Gastrocnemius medialis (tissue), 4 donors: Measurements from ENCODE around the gene SESTD1.

Source experiments
- POLR2A ChIP-seq, 2 donors: fragments of 450-650 bp; IDR thresholded peaks; one replicate each; pipeline ENCODE4 v1.6.1; 2017; ENCODE audit warnings: antibody characterized with exemption in 2 of 2, mild to moderate bottlenecking in 2 of 2, moderate library complexity in 2 of 2
- TF ChIP-seq, protein P1 (sequence below), 5 experiments: fragments of 450-650 bp in 3 of 5; fragments of 200-600 bp in 2 of 5; sonication (generic) in 2 of 5; IDR thresholded peaks in 4 of 5; conservative IDR thresholded peaks in 1 of 5; 1 replicate in 4 of 5; 2 replicates in 1 of 5; pipeline ENCODE4 v1.5.1; 2016 to 2019; ENCODE audit warnings: antibody characterized with exemption in 5 of 5, mild to moderate bottlenecking in 3 of 5, moderate library complexity in 3 of 5

GRCh38 chr2:179266271-179266670 lies 1.6 kb upstream of the SESTD1 start:
- TF ChIP-seq, protein P1, sequence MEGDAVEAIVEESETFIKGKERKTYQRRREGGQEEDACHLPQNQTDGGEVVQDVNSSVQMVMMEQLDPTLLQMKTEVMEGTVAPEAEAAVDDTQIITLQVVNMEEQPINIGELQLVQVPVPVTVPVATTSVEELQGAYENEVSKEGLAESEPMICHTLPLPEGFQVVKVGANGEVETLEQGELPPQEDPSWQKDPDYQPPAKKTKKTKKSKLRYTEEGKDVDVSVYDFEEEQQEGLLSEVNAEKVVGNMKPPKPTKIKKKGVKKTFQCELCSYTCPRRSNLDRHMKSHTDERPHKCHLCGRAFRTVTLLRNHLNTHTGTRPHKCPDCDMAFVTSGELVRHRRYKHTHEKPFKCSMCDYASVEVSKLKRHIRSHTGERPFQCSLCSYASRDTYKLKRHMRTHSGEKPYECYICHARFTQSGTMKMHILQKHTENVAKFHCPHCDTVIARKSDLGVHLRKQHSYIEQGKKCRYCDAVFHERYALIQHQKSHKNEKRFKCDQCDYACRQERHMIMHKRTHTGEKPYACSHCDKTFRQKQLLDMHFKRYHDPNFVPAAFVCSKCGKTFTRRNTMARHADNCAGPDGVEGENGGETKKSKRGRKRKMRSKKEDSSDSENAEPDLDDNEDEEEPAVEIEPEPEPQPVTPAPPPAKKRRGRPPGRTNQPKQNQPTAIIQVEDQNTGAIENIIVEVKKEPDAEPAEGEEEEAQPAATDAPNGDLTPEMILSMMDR (IDR thresholded peaks at IDR 0.05 in 4 of 5, conservative IDR thresholded peaks at IDR 0.05 in 1 of 5), result no peak
- TF ChIP-seq POLR2A (IDR thresholded peaks at IDR 0.05), result no peak
